HG03469 (cell line): ENCODE measurements around the gene F11R.
"Not testable (repeated sequence)": the region's sequence is repeated elsewhere in the genome, so short reads cannot be mapped to it uniquely, and the experiment has no call there.

ENCODE experiments used
- ATAC-seq: cut with Tn5 transposase; IDR thresholded peaks from one replicate; pipeline ENCODE4 v1.9.1; 2021; ENCODE audit warnings: mild to moderate bottlenecking, moderate library complexity, moderate number of reproducible peaks; ENCODE audit not compliant: unreplicated experiment

The F11R gene

GRCh38 chr1:161020509-161021164, at the start of gene F11R:
F11R (minus strand) TSS chr1:161021152; CDS start chr1:161021073, 79 bp downstream.
- ATAC-seq = peak; percentile 17

- peak; percentile 68 for ATAC-seq
These were observed 48.8 kb upstream of the F11R start, which contains the start of gene ARHGAP30 for GRCh38 chr1:161069731-161070270. ARHGAP30 (minus strand) TSS chr1:161069891; CDS start chr1:161069624, 267 bp downstream.

- ATAC-seq = no peak
These were observed 48.3 kb upstream of the F11R start for GRCh38 chr1:161069241-161069640.

GRCh38 chr1:161068306-161069234, 47.6 kb upstream of the F11R start:
- no peak for ATAC-seq

- no peak for ATAC-seq
These were observed 45.7 kb upstream of the F11R start for GRCh38 chr1:161066694-161067093.

- not testable (repeated sequence) for ATAC-seq
These were observed 44.7 kb upstream of the F11R start for GRCh38 chr1:161065681-161066080.

- ATAC-seq = not testable (repeated sequence)
These were observed 43.0 kb upstream of the F11R start for GRCh38 chr1:161063936-161064335.

- ATAC-seq = no peak
These were observed 40.5 kb upstream of the F11R start for GRCh38 chr1:161061419-161061818.

GRCh38 chr1:161059293-161059692, 38.3 kb upstream of the F11R start:
- ATAC-seq = no peak

- no peak for ATAC-seq
These were observed 33.9 kb upstream of the F11R start for GRCh38 chr1:161054805-161055204.

GRCh38 chr1:161054232-161054631, 33.3 kb upstream of the F11R start:
- ATAC-seq = no peak

- no peak for ATAC-seq
These were observed 31.9 kb upstream of the F11R start for GRCh38 chr1:161052899-161053298.

GRCh38 chr1:161051219-161051618, 30.3 kb upstream of the F11R start:
- ATAC-seq = no peak

- ATAC-seq = no peak
These were observed 28.2 kb upstream of the F11R start for GRCh38 chr1:161048949-161049722.

- ATAC-seq = no peak
These were observed 26.8 kb upstream of the F11R start for GRCh38 chr1:161047436-161048420.

GRCh38 chr1:161046605-161047228, 25.8 kb upstream of the F11R start:
- no peak for ATAC-seq

- peak; percentile 41 for ATAC-seq
These were observed 25.0 kb upstream of the F11R start, which contains the start of gene USF1 for GRCh38 chr1:161045736-161046604. USF1 (minus strand) TSS chr1:161045977; CDS start chr1:161043275, 2,702 bp downstream.
